Measurements from ENCODE around the gene MYO5A.

MYO5A gene

GRCh38 chr15:52360229-52361203 is 168.2 kb downstream of the MYO5A start:
- no peak for DNase-seq

GRCh38 chr15:52359722-52360121 is 169.0 kb downstream of the MYO5A start:
- no peak for DNase-seq

GRCh38 chr15:52357949-52358348 is 170.7 kb downstream of the MYO5A start:
- DNase-seq: no peak

- no peak for DNase-seq
Observed at GRCh38 chr15:52352086-52352485, 176.6 kb downstream of the MYO5A start.

- DNase-seq: no peak
Observed at GRCh38 chr15:52351206-52351908, 177.3 kb downstream of the MYO5A start.

GRCh38 chr15:52350423-52350822 is 178.3 kb downstream of the MYO5A start:
- no peak for DNase-seq

- DNase-seq: no peak
Observed at GRCh38 chr15:52349052-52349700, 179.5 kb downstream of the MYO5A start.

- DNase-seq: no peak
Observed at GRCh38 chr15:52348056-52348745, 180.5 kb downstream of the MYO5A start.

- no peak for DNase-seq
Observed at GRCh38 chr15:52344592-52344991, 184.1 kb downstream of the MYO5A start.

- DNase-seq: no peak
Observed at GRCh38 chr15:52343831-52344230, 184.8 kb downstream of the MYO5A start.

- DNase-seq: no peak
Observed at GRCh38 chr15:52340093-52340492, 188.6 kb downstream of the MYO5A start.

- DNase-seq: no peak
Observed at GRCh38 chr15:52338891-52339290, 189.8 kb downstream of the MYO5A start.

- peak in 1 of 5 experiments; percentile 32 for DNase-seq
Observed at GRCh38 chr15:52338058-52338457, 190.6 kb downstream of the MYO5A start.

GRCh38 chr15:52337198-52337853 is 191.4 kb downstream of the MYO5A start:
- DNase-seq: no peak

GRCh38 chr15:52336529-52336928 is 192.2 kb downstream of the MYO5A start:
- DNase-seq: no peak

- no peak for DNase-seq
Observed at GRCh38 chr15:52334491-52335160, 194.1 kb downstream of the MYO5A start.

GRCh38 chr15:52331490-52332240 is 197.0 kb downstream of the MYO5A start:
- peak in 4 of 5 experiments; percentile 7 to 93 (median 32) for DNase-seq

- DNase-seq: peak in 1 of 5 experiments; percentile 16
Observed at GRCh38 chr15:52329987-52330386, 198.7 kb downstream of the MYO5A start.

- no peak for DNase-seq
Observed at GRCh38 chr15:52329150-52329549, 199.5 kb downstream of the MYO5A start.

- no peak for DNase-seq
Observed at GRCh38 chr15:52328680-52329079, 200.0 kb downstream of the MYO5A start.

- DNase-seq: no peak
Observed at GRCh38 chr15:52326756-52327155, 201.9 kb downstream of the MYO5A start.
